Measurements from ENCODE around the gene KYAT1.

GRCh38 chr9:128929560-128929959 lies 47.8 kb upstream of the KYAT1 start:
- TF ChIP-seq CTCF (conservative IDR thresholded peaks at IDR 0.05) (no peak), EZH2 (IDR thresholded peaks at IDR 0.05; ENCODE audit: low read depth) (no peak)

Data from PC-9 (cell line).